ENCODE results near the gene CCDC78.

GRCh38 chr16:695355-696089 lies 30.7 kb downstream of the CCDC78 start:
- TF ChIP-seq ZNF384 (IDR thresholded peaks at IDR 0.05) (no peak), FOXA1 (IDR thresholded peaks at IDR 0.05) (no peak), SP1 (IDR thresholded peaks at IDR 0.05) (no peak), L3MBTL2 (conservative IDR thresholded peaks at IDR 0.05) (no peak), BHLHE40 (IDR thresholded peaks at IDR 0.05; ENCODE audit: borderline replicate concordance) (no peak), ELF4 (IDR thresholded peaks at IDR 0.05) (no peak), HDGF (IDR thresholded peaks at IDR 0.05; ENCODE audit: borderline replicate concordance) (no peak), NFRKB (IDR thresholded peaks at IDR 0.05) (no peak), SUZ12 (IDR thresholded peaks at IDR 0.05) (no peak)

Measured in HEK293T (cell line).